T1000 (cell line): Measurements from ENCODE around the gene DCTD.
A peak's percentile ranks its signal among the peaks of the same experiment; 100 is the strongest.
"Not testable (repeated sequence)": the region's sequence is repeated elsewhere in the genome, so short reads cannot be mapped to it uniquely, and the experiment has no call there.

ENCODE experiments used
- DNase-seq: peaks from one replicate; lab custom pipeline; 2025; ENCODE audit warnings: mixed read lengths; lab: John Stamatoyannopoulos, UW

The DCTD gene

GRCh38 chr4:182920676-182921075 is 3.5 kb upstream of the DCTD start:
- DNase-seq = no peak

GRCh38 chr4:182918791-182919302 is 1.7 kb upstream of the DCTD start:
- no peak for DNase-seq

GRCh38 chr4:182918044-182918607 is 940 bp upstream of the DCTD start:
- DNase-seq = no peak

- DNase-seq = peak; percentile 7
These were observed 554 bp downstream of the DCTD start for GRCh38 chr4:182916483-182917181.

GRCh38 chr4:182914357-182914756 is 2.8 kb downstream of the DCTD start:
- no peak for DNase-seq

GRCh38 chr4:182913621-182914020 is 3.6 kb downstream of the DCTD start:
- no peak for DNase-seq

GRCh38 chr4:182913036-182913435 is 4.2 kb downstream of the DCTD start:
- DNase-seq = no peak

GRCh38 chr4:182908124-182908523 is 9.1 kb downstream of the DCTD start:
- no peak for DNase-seq

- DNase-seq = no peak
These were observed 9.8 kb downstream of the DCTD start for GRCh38 chr4:182907396-182907795.

GRCh38 chr4:182906786-182907185 is 10.4 kb downstream of the DCTD start:
- no peak for DNase-seq

GRCh38 chr4:182905038-182905437 is 12.1 kb downstream of the DCTD start:
- no peak for DNase-seq

- DNase-seq = no peak
These were observed 12.9 kb downstream of the DCTD start for GRCh38 chr4:182904211-182904761.

- DNase-seq = no peak
These were observed 14.2 kb downstream of the DCTD start for GRCh38 chr4:182903013-182903412.

GRCh38 chr4:182901337-182901736 is 15.8 kb downstream of the DCTD start:
- no peak for DNase-seq

GRCh38 chr4:182900021-182900420 is 17.2 kb downstream of the DCTD start:
- not testable (repeated sequence) for DNase-seq

GRCh38 chr4:182898479-182898799 is 18.7 kb downstream of the DCTD start:
- no peak for DNase-seq

- DNase-seq = no peak
These were observed 19.3 kb downstream of the DCTD start for GRCh38 chr4:182897601-182898478.

GRCh38 chr4:182896421-182896820 is 20.8 kb downstream of the DCTD start:
- no peak for DNase-seq

- DNase-seq = no peak
These were observed 21.3 kb downstream of the DCTD start for GRCh38 chr4:182895791-182896292.

GRCh38 chr4:182894681-182895275 is 22.4 kb downstream of the DCTD start:
- DNase-seq = no peak

GRCh38 chr4:182893474-182894080 is 23.6 kb downstream of the DCTD start:
- no peak for DNase-seq

GRCh38 chr4:182893047-182893446 is 24.1 kb downstream of the DCTD start:
- no peak for DNase-seq
